RCC 7860 (cell line): Measurements from ENCODE around the gene OR4S1.
"Not testable (repeated sequence)": the region's sequence is repeated elsewhere in the genome, so short reads cannot be mapped to it uniquely, and the experiment has no call there.

Source experiments
- DNase-seq: peaks from one replicate; pipeline ENCODE4 v3.0.0-alpha.2; 2015; ENCODE audit warnings: low spot score
- FAIRE-seq: peaks from 2 replicates; lab custom pipeline; 2012; peaks lifted over from hg19 to GRCh38; lab: Jason Lieb, UNC

OR4S1 gene

GRCh38 chr11:48305923-48306322 is at the start of gene OR4S1:
TSS of gene OR4S1 (plus strand) at chr11:48306223. CDS start at chr11:48306223, 0 bp downstream.
- no peak for DNase-seq
- FAIRE-seq: peak; percentile 81

- FAIRE-seq (no peak), DNase-seq (no peak)
Measured at GRCh38 chr11:48261600-48261999, 44.4 kb upstream of the OR4S1 start.

GRCh38 chr11:48263423-48263911 is 42.6 kb upstream of the OR4S1 start, which contains the start of gene OR4X1:
TSS of gene OR4X1 (plus strand) at chr11:48263861. CDS start at chr11:48263861, 0 bp downstream.
- no peak for FAIRE-seq
- DNase-seq: no peak

GRCh38 chr11:48270621-48271020 is 35.4 kb upstream of the OR4S1 start:
- no peak for FAIRE-seq

GRCh38 chr11:48272606-48273005 is 33.4 kb upstream of the OR4S1 start:
- FAIRE-seq: no peak

More at GRCh38 chr11:48270621-48271020, 35.4 kb upstream of the OR4S1 start:
- no peak for DNase-seq

GRCh38 chr11:48307760-48308386 is 1.9 kb downstream of the OR4S1 start:
- FAIRE-seq: no peak
- peak; percentile 14 for DNase-seq

More at GRCh38 chr11:48272606-48273005, 33.4 kb upstream of the OR4S1 start:
- DNase-seq: no peak

- not testable (repeated sequence) for DNase-seq, FAIRE-seq
Measured at GRCh38 chr11:48313590-48313989, 7.6 kb downstream of the OR4S1 start.

- FAIRE-seq: not testable (repeated sequence)
Measured at GRCh38 chr11:48319813-48320212, 13.8 kb downstream of the OR4S1 start.

GRCh38 chr11:48324620-48325019 is 18.6 kb downstream of the OR4S1 start, which contains the start of gene OR4C3:
TSS of gene OR4C3 (plus strand) at chr11:48324920. CDS start at chr11:48325022, 102 bp downstream.
- FAIRE-seq, DNase-seq: not testable (repeated sequence)

More at GRCh38 chr11:48319813-48320212, 13.8 kb downstream of the OR4S1 start:
- not testable (repeated sequence) for DNase-seq

GRCh38 chr11:48341466-48341865 is 35.4 kb downstream of the OR4S1 start:
- DNase-seq (no peak), FAIRE-seq (no peak)

GRCh38 chr11:48342505-48342904 is 36.5 kb downstream of the OR4S1 start:
- not testable (repeated sequence) for FAIRE-seq, DNase-seq

GRCh38 chr11:48346286-48346685 is 40.3 kb downstream of the OR4S1 start:
- not testable (repeated sequence) for DNase-seq, FAIRE-seq

GRCh38 chr11:48354013-48354412 is 48.0 kb downstream of the OR4S1 start:
- DNase-seq (no peak), FAIRE-seq (no peak)

GRCh38 chr11:48354677-48355076 is 48.7 kb downstream of the OR4S1 start:
- FAIRE-seq (no peak), DNase-seq (no peak)
